Activated T-cell treated with anti-CD3 and anti-CD28 coated beads, Interleukin-2, amount 50 U/mL, for 4 hours (primary cell): ENCODE data around the gene ZNF689. TPM values are rescaled to one million over a fixed set of nuclear protein-coding genes. Genes with fewer than 3 reads are reported as not detected.
"Not testable (repeated sequence)": the region's sequence is repeated elsewhere in the genome, so short reads cannot be mapped to it uniquely, and the experiment has no call there.

ENCODE experiments used
- ATAC-seq, 2 donors: fragments of 200-7000 bp; cut with Tn5 transposase; one replicate each; pipeline ENCODE4 v1.10.0; 2021
- DNase-seq: peaks from one replicate; pipeline ENCODE4 v3.0.0-alpha.2; 2020
- H3K27me3 Mint-ChIP-seq: one replicate; pipeline ENCODE4 v1.8.0; 2021; ENCODE audit warnings: low read depth, mixed read lengths
- H3K36me3 Mint-ChIP-seq: one replicate; pipeline ENCODE4 v1.8.0; 2022; ENCODE audit warnings: mixed read lengths; ENCODE audit not compliant: insufficient read depth
- H3K4me1 Mint-ChIP-seq: one replicate; pipeline ENCODE4 v1.8.0; 2021; ENCODE audit warnings: low read depth, mixed read lengths
- H3K4me3 Mint-ChIP-seq: one replicate; pipeline ENCODE4 v1.8.0; 2021; ENCODE audit warnings: mild to moderate bottlenecking, moderate library complexity, mixed read lengths
- H3K9me3 Mint-ChIP-seq: one replicate; pipeline ENCODE4 v1.8.0; 2021; ENCODE audit warnings: mixed read lengths
- total RNA-seq, 3 donors: library from RNA; stranded (reverse); gene quantifications; one replicate each; pipeline ENCODE4 v1.2.1, GENCODE V29; 2021

ZNF689 gene
- total RNA-seq, 3 donors from 2014 or later: 15.4 to 16.9 (median 16.0) TPM

DNA sequence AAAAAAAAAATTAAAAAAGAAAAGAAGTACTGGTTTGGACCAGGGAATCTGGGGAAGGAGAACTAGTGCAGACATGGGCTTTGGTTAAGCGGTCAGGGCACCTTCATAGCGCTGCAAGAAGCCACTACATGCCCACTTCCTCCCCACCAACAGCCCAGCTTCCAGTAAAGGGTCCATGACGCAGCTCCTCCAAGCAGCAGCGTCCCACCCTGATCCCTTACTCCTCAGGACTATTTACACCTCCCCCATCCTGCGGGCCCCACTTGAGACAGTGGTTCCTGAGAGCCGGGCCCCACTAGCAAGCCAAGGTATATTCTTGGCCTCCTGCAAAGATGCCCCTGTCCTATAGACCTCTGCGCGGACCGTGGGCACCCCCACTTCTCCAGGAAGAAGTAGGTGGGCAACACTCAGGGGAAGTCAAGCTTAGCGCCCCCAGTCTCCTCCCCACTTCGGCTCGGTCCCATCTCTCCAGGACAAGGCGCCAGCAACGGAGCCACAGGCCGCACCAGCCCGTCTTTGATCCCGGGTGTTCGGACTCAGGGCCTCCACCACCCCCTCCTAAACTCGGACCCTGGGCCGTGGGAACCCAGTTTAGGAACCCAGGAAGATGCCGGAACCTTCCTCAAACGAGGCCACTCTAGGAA is 39.7 kb upstream of the ZNF689 start:
- Mint-ChIP-seq H3K36me3 (peaks cover 7% of the 10 kb centered on the region), H3K9me3 (no peaks in the 10 kb centered on the region), H3K27me3 (no peaks in the 10 kb centered on the region), H3K4me1 (peaks cover 21% of the 10 kb centered on the region), H3K4me3 (peak overlapping the region; percentile 87)
- DNase-seq (peak; percentile 30), ATAC-seq (no peak)

DNA sequence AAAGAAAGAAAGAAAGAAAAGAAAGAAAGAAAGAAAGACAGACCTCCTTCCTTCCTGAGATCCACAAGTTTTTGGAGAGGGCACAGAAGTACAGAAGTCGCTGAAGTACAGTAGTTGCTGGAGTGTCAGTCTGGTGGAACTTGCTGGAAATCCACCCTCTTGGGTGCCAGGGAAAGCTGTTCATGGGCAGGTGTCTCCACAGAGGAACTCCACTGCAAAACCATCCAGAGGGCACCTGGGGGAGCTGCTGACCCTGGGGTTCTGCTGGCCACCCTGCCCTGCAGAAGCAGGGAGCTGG is 37.0 kb upstream of the ZNF689 start:
- Mint-ChIP-seq H3K36me3 (peaks cover 2% of the 10 kb centered on the region), H3K9me3 (no peaks in the 10 kb centered on the region), H3K27me3 (no peaks in the 10 kb centered on the region), H3K4me1 (peaks cover 14% of the 10 kb centered on the region), H3K4me3 (no peak overlapping the region)
- DNase-seq (no peak), ATAC-seq (no peak)

DNA sequence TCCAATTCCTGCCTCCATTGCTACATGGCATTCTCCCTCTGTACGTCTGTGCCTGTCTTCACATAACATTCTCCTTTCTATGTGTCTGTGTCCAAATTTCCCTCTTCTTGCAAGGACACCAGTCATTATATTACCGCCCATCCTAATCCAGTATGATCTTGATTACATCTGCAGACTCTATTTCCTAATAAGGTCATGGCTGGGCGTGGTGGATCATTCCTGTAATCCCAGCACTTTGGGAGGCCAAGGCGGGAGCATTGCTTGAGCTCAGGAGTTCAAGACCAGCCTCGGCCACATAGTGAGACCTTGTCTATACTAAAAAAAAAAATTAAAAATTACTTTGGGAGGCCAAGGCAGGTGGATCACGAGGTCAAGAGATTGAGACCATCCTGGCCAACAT is 35.5 kb upstream of the ZNF689 start:
- no peak for ATAC-seq
- no peak overlapping the region for H3K4me3 Mint-ChIP-seq
- DNase-seq: no peak
- peaks cover 7% of the 10 kb centered on the region for H3K4me1 Mint-ChIP-seq
- H3K27me3 Mint-ChIP-seq: no peaks in the 10 kb centered on the region
- H3K9me3 Mint-ChIP-seq: no peaks in the 10 kb centered on the region
- no peaks in the 10 kb centered on the region for H3K36me3 Mint-ChIP-seq

DNA sequence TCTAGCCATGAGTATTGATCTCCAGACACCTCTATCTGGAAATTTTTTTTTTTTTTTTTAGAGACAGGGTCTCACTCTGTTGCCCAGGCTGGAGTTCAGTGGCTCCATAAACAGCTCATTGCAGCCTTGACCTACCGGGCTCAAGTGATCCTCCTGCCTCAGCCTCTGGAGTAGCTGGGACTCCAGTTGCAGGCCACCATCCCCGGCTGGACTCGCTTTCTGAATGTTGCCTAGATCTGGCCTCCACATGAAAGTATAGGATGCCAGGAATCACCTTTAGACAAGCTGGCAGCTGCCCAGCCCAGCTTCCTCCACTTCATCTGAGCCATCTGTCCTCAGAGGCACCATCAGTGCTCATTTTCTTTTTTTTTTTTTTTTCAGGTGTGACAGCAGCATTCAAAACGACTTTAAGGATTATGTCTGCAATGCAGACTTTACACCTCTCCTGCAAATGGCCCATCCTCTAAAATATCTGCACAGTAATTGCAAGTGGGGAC is 34.2 kb upstream of the ZNF689 start:
- H3K4me1 Mint-ChIP-seq: no peaks in the 10 kb centered on the region
- ATAC-seq (no peak), DNase-seq (no peak)
- no peak overlapping the region for H3K4me3 Mint-ChIP-seq
- H3K36me3 Mint-ChIP-seq: no peaks in the 10 kb centered on the region
- no peaks in the 10 kb centered on the region for H3K27me3 Mint-ChIP-seq
- H3K9me3 Mint-ChIP-seq: no peaks in the 10 kb centered on the region

DNA sequence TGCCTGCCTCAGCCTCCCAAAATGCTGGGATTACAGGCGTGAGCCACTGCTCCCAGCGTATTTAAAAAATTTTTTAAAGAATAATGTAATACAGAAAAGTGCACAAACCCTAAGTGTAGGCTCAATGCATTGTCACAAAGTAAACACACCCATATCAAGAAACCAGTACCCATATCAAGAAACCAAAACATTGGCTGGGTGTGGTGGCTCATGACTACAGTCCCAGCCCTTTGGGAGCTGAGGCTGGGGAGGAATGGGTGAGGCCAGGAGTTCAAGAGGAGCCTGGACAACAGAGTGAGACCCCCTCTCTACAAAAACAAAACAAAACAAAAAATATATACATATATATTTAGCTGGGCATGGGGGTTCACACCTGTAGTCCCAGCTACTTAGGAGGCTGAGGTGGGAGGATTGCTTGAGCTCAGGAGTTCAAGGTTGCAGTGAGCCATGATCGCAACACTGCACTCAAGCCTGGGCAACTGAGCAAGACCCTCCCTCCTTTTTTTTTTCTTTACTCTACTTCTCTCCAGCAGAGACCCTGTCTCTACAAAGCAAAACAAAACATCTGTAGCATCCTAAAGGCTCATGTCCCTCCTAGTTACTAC is 31.3 kb upstream of the ZNF689 start:
- Mint-ChIP-seq H3K4me1 (no peaks in the 10 kb centered on the region), H3K27me3 (no peaks in the 10 kb centered on the region), H3K36me3 (no peaks in the 10 kb centered on the region)

DNA sequence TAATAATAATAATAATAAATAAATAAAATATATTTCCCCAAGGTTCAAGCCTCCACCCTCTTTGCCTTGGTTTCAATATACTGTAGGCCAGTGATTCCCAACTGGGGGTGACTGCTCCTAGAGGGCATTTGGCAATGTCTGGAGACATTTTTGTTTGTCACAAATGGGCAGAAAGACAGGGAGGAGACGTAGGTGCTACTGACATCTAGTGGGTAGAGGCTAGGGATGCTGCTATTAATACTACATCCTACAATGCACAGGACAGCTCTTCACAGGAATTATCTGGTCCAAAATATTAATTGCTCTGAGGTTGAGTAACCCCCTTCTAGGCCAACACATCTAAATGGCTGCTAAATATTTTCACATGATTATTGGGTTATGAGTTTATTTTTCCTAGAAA is 27.8 kb upstream of the ZNF689 start:
- ATAC-seq (no peak), DNase-seq (no peak)
- Mint-ChIP-seq H3K9me3 (no peaks in the 10 kb centered on the region), H3K36me3 (no peaks in the 10 kb centered on the region), H3K4me3 (no peak overlapping the region), H3K27me3 (no peaks in the 10 kb centered on the region), H3K4me1 (peaks cover 16% of the 10 kb centered on the region)

More for the DNA sequence above, 31.3 kb upstream of the ZNF689 start:
- ATAC-seq (no peak), DNase-seq (no peak)
- Mint-ChIP-seq H3K4me3 (no peak overlapping the region), H3K9me3 (no peaks in the 10 kb centered on the region)

DNA sequence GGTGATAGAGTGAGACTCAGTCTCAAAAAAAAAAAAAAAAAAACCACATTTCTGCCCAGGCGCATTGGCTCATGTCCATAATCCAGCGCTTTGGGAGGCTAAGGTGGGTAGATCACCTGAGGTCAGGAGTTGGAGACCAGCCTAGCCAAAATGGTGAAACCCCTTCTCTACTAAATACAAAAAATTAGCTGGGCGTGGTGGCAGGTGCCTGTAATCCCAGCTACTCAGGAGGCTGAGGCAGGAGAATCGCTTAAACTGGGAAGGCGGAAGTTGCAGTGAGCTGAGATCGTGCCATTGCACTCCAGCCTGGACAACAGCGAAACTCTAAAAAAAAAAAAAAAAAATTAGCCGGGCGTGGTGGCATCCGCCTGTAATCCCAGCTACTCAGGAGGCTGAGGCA is 26.9 kb upstream of the ZNF689 start:
- not testable (repeated sequence) for H3K9me3 Mint-ChIP-seq, H3K36me3 Mint-ChIP-seq, ATAC-seq, DNase-seq, H3K27me3 Mint-ChIP-seq, H3K4me3 Mint-ChIP-seq
- peaks cover 16% of the 10 kb centered on the region for H3K4me1 Mint-ChIP-seq

DNA sequence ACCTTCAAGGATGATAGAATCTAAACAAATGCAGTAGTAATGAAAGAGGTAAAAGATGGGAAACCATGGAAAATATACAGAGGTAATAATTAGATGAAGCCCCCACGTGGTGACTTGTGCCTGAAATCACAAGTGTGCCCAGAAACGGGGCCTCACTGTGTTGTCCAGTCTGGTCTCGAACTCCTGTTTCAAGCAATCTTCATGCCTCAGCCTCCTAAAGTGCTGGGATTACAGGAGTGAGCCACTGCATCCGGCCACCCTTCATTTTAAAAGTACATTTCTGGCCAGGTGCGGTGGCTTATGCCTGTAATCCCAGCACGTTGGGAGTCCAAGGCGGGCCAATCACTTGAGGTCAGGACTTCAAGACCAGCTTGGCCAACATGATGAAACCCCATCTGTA is 26.4 kb upstream of the ZNF689 start:
- Mint-ChIP-seq H3K4me1 (peaks cover 16% of the 10 kb centered on the region), H3K27me3 (no peaks in the 10 kb centered on the region), H3K36me3 (no peaks in the 10 kb centered on the region), H3K4me3 (no peak overlapping the region), H3K9me3 (no peaks in the 10 kb centered on the region)
- DNase-seq (no peak), ATAC-seq (no peak)

DNA sequence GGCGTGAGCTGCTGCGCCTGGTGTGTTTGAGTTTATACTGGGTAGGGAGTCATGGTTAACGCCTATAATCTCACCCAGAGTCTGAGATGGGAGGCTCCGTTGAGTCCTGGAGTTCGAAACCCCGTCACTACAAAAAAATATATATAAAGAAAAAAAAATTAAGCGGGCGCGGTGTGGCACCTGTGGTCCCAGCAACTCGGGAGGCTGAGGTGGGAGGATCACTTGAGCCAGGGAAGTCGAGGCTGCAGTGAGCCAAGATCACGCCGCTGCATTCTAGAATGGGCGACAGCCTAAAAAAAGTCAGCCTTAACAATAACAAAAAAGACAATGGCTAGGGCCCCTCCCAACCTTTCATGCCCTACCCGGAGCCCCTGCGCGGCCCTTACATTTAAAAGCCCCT is 23.3 kb upstream of the ZNF689 start:
- no peaks in the 10 kb centered on the region for H3K27me3 Mint-ChIP-seq
- H3K9me3 Mint-ChIP-seq: no peaks in the 10 kb centered on the region
- peak overlapping the region; percentile 90 for H3K4me3 Mint-ChIP-seq
- H3K36me3 Mint-ChIP-seq: no peaks in the 10 kb centered on the region
- H3K4me1 Mint-ChIP-seq: peaks cover 20% of the 10 kb centered on the region
- ATAC-seq: no peak
- no peak for DNase-seq

DNA sequence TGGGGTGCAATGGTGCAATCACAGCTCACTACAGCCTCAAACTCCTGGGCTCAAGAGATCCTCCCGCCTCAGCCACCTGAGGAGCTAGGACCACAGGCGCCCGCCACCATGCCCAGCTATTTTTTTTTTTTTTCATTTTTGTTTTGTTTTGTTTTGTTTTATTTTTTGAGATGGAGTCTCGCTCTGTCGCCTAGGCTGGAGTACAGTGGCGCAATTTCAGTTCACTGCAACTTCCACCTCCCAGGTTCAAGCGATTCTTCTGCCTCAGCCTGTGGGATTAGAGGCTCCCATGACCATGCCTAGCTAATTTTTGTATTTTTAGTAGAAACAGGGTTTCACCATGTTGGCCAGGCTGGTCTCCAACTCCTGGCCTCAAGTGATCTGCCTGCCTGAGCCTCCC is 22.3 kb upstream of the ZNF689 start:
- H3K9me3 Mint-ChIP-seq, H3K4me3 Mint-ChIP-seq, ATAC-seq, DNase-seq, H3K27me3 Mint-ChIP-seq, H3K36me3 Mint-ChIP-seq: not testable (repeated sequence)
- H3K4me1 Mint-ChIP-seq: peaks cover 20% of the 10 kb centered on the region

DNA sequence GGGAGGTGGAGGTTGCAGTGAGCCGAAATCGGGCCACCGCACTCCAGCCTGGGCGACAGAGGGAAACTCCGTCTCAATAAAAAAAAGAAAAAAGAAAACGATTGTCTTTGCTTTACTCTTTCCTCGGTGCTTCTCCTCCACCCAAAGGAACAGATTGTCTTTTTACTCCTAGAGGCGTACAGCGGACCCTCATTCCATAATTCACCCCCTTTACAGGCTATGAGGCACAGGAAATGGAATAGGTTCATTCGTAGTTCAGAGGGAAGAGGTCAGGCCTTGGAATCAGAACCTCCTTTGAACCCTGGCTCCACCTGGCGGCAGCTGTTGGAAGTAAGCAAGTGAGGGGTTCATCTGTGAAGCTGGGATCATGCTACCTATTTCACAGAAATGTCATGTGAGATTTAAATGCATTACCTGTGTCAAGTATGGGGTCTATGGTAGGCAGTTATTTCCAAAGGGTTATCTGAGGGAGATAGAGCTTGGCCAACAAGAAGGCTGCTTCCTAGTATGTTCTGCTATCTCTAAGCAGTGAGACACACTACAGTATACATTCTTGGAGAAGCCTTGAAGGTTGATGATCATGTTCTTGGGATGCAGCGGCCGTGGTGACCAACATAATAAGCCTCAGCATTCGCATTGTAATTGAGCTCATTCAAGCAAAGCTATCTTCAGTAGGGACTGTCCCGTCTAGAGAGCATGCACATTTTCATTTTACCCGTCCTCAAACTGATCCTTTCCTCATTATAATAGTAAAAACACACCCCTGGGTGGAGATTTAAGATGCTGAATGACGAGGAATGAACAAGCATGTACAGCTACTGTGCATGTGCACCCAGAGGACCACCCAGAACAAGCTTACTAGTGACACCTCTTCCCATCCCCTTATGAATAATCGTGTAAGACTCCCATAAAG is 18.7 kb upstream of the ZNF689 start:
- ATAC-seq (peak; percentile 93 to 96), DNase-seq (peak; percentile 88)
- H3K4me1 Mint-ChIP-seq: peaks cover 6% of the 10 kb centered on the region
- H3K27me3 Mint-ChIP-seq: no peaks in the 10 kb centered on the region
- peak overlapping the region; percentile 61 for H3K4me3 Mint-ChIP-seq
- H3K9me3 Mint-ChIP-seq: no peaks in the 10 kb centered on the region
- no peaks in the 10 kb centered on the region for H3K36me3 Mint-ChIP-seq

DNA sequence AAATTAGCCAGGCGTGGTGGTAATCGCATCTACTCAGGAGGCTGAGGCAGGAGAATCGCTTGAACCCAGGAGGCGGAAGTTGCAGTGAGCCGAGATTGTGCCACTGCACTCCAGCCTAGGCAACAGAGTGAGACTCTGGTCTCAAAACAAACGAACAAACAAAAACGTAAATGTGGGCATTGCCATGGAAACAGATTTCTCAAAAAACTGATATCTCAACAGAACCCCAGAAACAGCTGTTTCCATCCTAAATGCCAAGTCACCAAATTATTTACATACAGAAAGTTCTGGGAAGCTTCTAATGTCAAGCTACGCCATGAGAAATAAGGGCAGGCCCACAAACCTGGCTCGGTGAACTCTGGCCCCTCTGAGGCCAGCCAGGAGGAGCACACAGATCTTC is 16.0 kb upstream of the ZNF689 start:
- Mint-ChIP-seq H3K4me3 (no peak overlapping the region), H3K9me3 (no peaks in the 10 kb centered on the region), H3K27me3 (no peaks in the 10 kb centered on the region), H3K4me1 (peaks cover 4% of the 10 kb centered on the region), H3K36me3 (no peaks in the 10 kb centered on the region)
- ATAC-seq: no peak
- DNase-seq: no peak

DNA sequence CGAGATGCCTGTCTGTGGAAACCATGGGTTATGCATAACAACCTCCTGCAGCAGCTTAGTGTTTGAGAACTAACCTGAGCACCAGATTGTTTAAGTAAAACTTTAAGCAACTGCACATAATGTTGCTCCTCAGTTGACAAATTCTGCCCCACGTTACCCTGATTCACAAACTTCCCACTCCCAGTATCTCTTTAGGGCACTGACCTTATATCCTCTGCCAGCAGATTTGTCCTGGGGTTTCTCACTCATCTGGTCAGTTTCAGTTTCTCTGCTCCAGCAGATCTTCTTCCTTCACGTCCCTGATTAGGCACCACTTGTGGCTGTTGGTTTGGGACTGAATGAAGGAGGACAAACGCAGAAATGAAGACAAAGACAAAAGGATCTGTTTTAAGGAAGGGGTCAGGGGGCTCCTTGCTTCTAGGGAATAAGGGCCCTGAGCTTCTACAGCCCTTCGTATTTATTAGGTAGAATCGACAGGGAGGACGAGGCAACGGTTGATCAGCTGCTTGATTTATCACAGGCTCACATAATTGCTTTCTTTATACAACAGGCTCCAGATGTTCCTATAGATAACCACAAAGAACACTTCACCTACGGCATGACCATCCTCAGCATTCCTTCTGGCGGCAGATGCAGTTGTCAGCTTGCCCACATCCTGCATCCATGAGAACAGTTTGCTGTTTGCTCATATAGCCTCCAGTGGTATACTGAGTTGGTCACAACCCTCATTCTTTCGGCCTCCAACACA is 13.5 kb upstream of the ZNF689 start:
- Mint-ChIP-seq H3K9me3 (no peaks in the 10 kb centered on the region), H3K36me3 (no peaks in the 10 kb centered on the region), H3K27me3 (no peaks in the 10 kb centered on the region), H3K4me1 (peaks cover 2% of the 10 kb centered on the region), H3K4me3 (no peak overlapping the region)
- DNase-seq: no peak
- ATAC-seq: no peak

DNA sequence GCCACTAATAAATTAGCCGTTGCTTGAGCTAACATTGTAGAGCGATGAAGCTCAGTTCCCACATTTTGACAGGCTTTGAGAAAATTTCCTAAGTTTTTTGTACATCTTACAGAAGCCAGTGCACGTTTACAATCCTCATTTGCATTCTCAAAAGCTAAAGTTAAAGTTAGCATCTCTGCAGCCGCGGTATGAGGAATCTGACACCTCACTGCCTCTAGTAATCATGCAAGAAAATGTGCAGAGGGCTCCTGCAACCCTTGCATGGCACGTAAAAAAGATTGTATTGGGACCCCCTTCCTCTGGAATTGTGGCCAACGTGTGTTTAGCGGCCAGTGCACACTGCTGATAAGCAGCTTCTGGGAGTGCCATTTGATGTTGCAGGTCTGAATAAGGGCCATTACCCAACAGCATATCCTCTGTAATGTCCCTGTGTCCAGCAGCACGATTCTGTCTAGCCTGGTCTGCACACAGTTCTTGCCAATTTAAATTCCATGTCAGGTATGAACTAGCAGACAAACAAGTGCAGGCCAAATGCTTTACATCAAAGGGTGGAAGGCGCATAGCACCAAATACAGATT is 12.4 kb upstream of the ZNF689 start:
- H3K4me3 Mint-ChIP-seq: no peak overlapping the region
- ATAC-seq (no peak), DNase-seq (no peak)
- no peaks in the 10 kb centered on the region for H3K9me3 Mint-ChIP-seq
- no peaks in the 10 kb centered on the region for H3K36me3 Mint-ChIP-seq
- H3K4me1 Mint-ChIP-seq: no peaks in the 10 kb centered on the region
- no peaks in the 10 kb centered on the region for H3K27me3 Mint-ChIP-seq
